SK-MEL-5 (cell line): ENCODE measurements around the gene CDH4. TPM values are rescaled to one million over a fixed set of nuclear protein-coding genes. Genes with fewer than 3 reads are reported as not detected.
"Not testable (repeated sequence)": the region's sequence is repeated elsewhere in the genome, so short reads cannot be mapped to it uniquely, and the experiment has no call there.

Experiments
- DNase-seq: peaks from one replicate; pipeline ENCODE4 v3.0.0-alpha.2; 2016; ENCODE audit warnings: low read depth, low spot score
- in situ Hi-C: cut with HindIII; loops from 2 replicates; pipeline ENCODE4 v1.10.0; 2016; ENCODE audit warnings: low sequenced_read_pairs, high pct_unique_total_duplicates, low pct_unique_long_range_greater_than_20kb
- total RNA-seq: library from RNA; depleted of rRNA; stranded (reverse); fragments of >200 nt; shearing (Covaris generic); gene quantifications from 2 replicates; pipeline ENCODE4 v1.2.3, GENCODE V29; 2014

The CDH4 gene
- total RNA-seq, 1 experiment from 2014 or later: not detected

GRCh38 chr20:61938839-61939690 is 687.0 kb downstream of the CDH4 start:
- no peak for DNase-seq
- in situ Hi-C loops: no loop called here

- DNase-seq: no peak
- in situ Hi-C loops: no loop called here
These were observed 687.8 kb downstream of the CDH4 start for GRCh38 chr20:61939691-61940360.

- in situ Hi-C loops: no loop called here
- no peak for DNase-seq
These were observed 688.4 kb downstream of the CDH4 start for GRCh38 chr20:61940491-61940890.

- in situ Hi-C loops: no loop called here
- no peak for DNase-seq
These were observed 689.1 kb downstream of the CDH4 start for GRCh38 chr20:61940976-61941720.

- no peak for DNase-seq
- in situ Hi-C loops: no loop called here
These were observed 689.8 kb downstream of the CDH4 start for GRCh38 chr20:61941721-61942405.

GRCh38 chr20:61942526-61942925 is 690.5 kb downstream of the CDH4 start:
- in situ Hi-C loops: no loop called here

GRCh38 chr20:61944967-61945366 is 692.9 kb downstream of the CDH4 start:
- DNase-seq, in situ Hi-C loops: not testable (repeated sequence)

More at GRCh38 chr20:61942526-61942925, 690.5 kb downstream of the CDH4 start:
- DNase-seq: no peak

- in situ Hi-C loops: not testable (repeated sequence)
These were observed 693.4 kb downstream of the CDH4 start for GRCh38 chr20:61945495-61945894.

GRCh38 chr20:61948056-61948455 is 696.0 kb downstream of the CDH4 start:
- DNase-seq, in situ Hi-C loops: not testable (repeated sequence)

More at GRCh38 chr20:61945495-61945894, 693.4 kb downstream of the CDH4 start:
- DNase-seq: not testable (repeated sequence)

- no peak for DNase-seq
- in situ Hi-C loops: no loop called here
These were observed 696.7 kb downstream of the CDH4 start for GRCh38 chr20:61948586-61949362.

- no peak for DNase-seq
- in situ Hi-C loops: no loop called here
These were observed 697.3 kb downstream of the CDH4 start for GRCh38 chr20:61949363-61949713.

- no peak for DNase-seq
- in situ Hi-C loops: no loop called here
These were observed 697.9 kb downstream of the CDH4 start for GRCh38 chr20:61949714-61950640.

- in situ Hi-C loops: no loop called here
- no peak for DNase-seq
These were observed 698.6 kb downstream of the CDH4 start for GRCh38 chr20:61950641-61951071.

- in situ Hi-C loops: no loop called here
- DNase-seq: no peak
These were observed 699.9 kb downstream of the CDH4 start for GRCh38 chr20:61951695-61952533.
